HL-60 (cell line): ENCODE data around the gene FOS.

ENCODE experiments used
- DNase-seq, 2 experiments: peaks; one replicate each; pipeline ENCODE4 v3.0.0-alpha.2; 2010 to 2020; ENCODE audit warnings: low read depth in 1 of 2, low spot score in 1 of 2
- H3K27ac ChIP-seq: fragments of 250-450 bp; sonication (Bioruptor Pico); replicated peaks from 2 replicates; pipeline ENCODE4 v1.5.1; 2020; ENCODE audit warnings: mild to moderate bottlenecking, moderate library complexity
- H3K27me3 ChIP-seq: fragments of 250-450 bp; sonication (Bioruptor Pico); 2 replicates; pipeline ENCODE4 v1.5.1; 2021; ENCODE audit warnings: mild to moderate bottlenecking, moderate library complexity; ENCODE audit not compliant: insufficient read depth, poor library complexity, severe bottlenecking
- H3K4me3 ChIP-seq: replicated peaks from 2 replicates; pipeline ENCODE4 v1.5.1; 2011; ENCODE audit warnings: mild to moderate bottlenecking, control low read depth, low read length; ENCODE audit not compliant: insufficient read depth
- CTCF ChIP-seq: IDR thresholded peaks from one replicate; pipeline ENCODE4 v1.5.1; 2011; ENCODE audit warnings: low read length, control low read depth, inconsistent platforms; ENCODE audit not compliant: insufficient read depth
- GABPA ChIP-seq: IDR thresholded peaks from 2 replicates; pipeline ENCODE4 v1.6.1; 2012; ENCODE audit warnings: low read depth
- POLR2AphosphoS5 ChIP-seq: IDR thresholded peaks from 2 replicates; pipeline ENCODE4 v1.6.1; 2012; ENCODE audit warnings: low read depth
- REST ChIP-seq: IDR thresholded peaks from 2 replicates; pipeline ENCODE4 v1.6.1; 2012; ENCODE audit warnings: low read depth; ENCODE audit not compliant: insufficient replicate concordance
- SPI1 ChIP-seq: IDR thresholded peaks from 2 replicates; pipeline ENCODE4 v1.6.1; 2012; ENCODE audit warnings: low read depth, mild to moderate bottlenecking, borderline replicate concordance

FOS gene

GRCh38 chr14:75295061-75295461, 16.4 kb downstream of the FOS start:
- TF ChIP-seq POLR2AphosphoS5, result no peak
- no peak for TF ChIP-seq GABPA
- TF ChIP-seq REST, result no peak
- no peak for TF ChIP-seq CTCF
- TF ChIP-seq SPI1, result no peak
- H3K27ac ChIP-seq, result peak overlapping the region; percentile 95
- no peak for DNase-seq

GRCh38 chr14:75295491-75296345, 17.1 kb downstream of the FOS start:
- H3K4me3 ChIP-seq, result no peak overlapping the region
- TF ChIP-seq CTCF (peak; percentile 39), SPI1 (peak; percentile 28; the same call in 1 of the 2 replicates), POLR2AphosphoS5 (peak; percentile 27), GABPA (no peak)
- no peaks in the 10 kb centered on the region for H3K27me3 ChIP-seq
- DNase-seq, result peak; percentile 56 to 70
- H3K27ac ChIP-seq, result peak overlapping the region; percentile 95

More at GRCh38 chr14:75295061-75295461, 16.4 kb downstream of the FOS start:
- Histone ChIP-seq H3K27me3 (no peaks in the 10 kb centered on the region), H3K4me3 (no peak overlapping the region)

- Histone ChIP-seq H3K4me3 (no peak overlapping the region), H3K27ac (peak overlapping the region; percentile 95), H3K27me3 (no peaks in the 10 kb centered on the region)
- peak; percentile 62 to 70 for DNase-seq
- TF ChIP-seq SPI1, result peak; percentile 71; the same call in 1 of the 2 replicates
- no peak for TF ChIP-seq CTCF
- no peak for TF ChIP-seq GABPA
Observed at GRCh38 chr14:75297411-75298040, 18.9 kb downstream of the FOS start.

GRCh38 chr14:75298187-75298965, 19.7 kb downstream of the FOS start:
- Histone ChIP-seq H3K27ac (peak overlapping the region; percentile 95), H3K4me3 (no peak overlapping the region), H3K27me3 (no peaks in the 10 kb centered on the region)
- DNase-seq, result peak in 1 of 2 experiments; percentile 57
- no peak for TF ChIP-seq CTCF
- no peak for TF ChIP-seq GABPA
- TF ChIP-seq REST, result no peak
- TF ChIP-seq SPI1, result no peak
- TF ChIP-seq POLR2AphosphoS5, result no peak
